H9 (cell line): Measurements from ENCODE around the gene ENPEP. TPM values are rescaled to one million over a fixed set of nuclear protein-coding genes. Genes with fewer than 3 reads are reported as not detected.
A peak's percentile ranks its signal among the peaks of the same experiment; 100 is the strongest.

ENCODE experiments used
- DNase-seq: peaks from one replicate; pipeline ENCODE4 v3.0.0-alpha.2; 2017
- H2AFZ ChIP-seq: one replicate; pipeline ENCODE4 v1.6.1; 2013; ENCODE audit warnings: mild to moderate bottlenecking, low read length, control low read depth, moderate library complexity
- H2AK5ac ChIP-seq: 2 replicates; pipeline ENCODE4 v1.6.1; 2013; ENCODE audit warnings: low read length, control low read depth, mixed read lengths; ENCODE audit not compliant: insufficient read length
- H2BK120ac ChIP-seq: one replicate; pipeline ENCODE4 v1.6.1; 2013; ENCODE audit warnings: low read depth, mild to moderate bottlenecking, low read length, control low read depth, inconsistent platforms; ENCODE audit not compliant: poor library complexity, severe bottlenecking
- H2BK12ac ChIP-seq: 2 replicates; pipeline ENCODE4 v1.6.1; 2013; ENCODE audit warnings: low read length, control low read depth, mixed read lengths, low read depth; ENCODE audit not compliant: insufficient read length
- H2BK15ac ChIP-seq: 2 replicates; pipeline ENCODE4 v1.6.1; 2013; ENCODE audit warnings: low read depth, low read length, control low read depth
- H2BK20ac ChIP-seq: one replicate; pipeline ENCODE4 v1.6.1; 2013; ENCODE audit warnings: low read depth, mild to moderate bottlenecking, low read length, control low read depth, inconsistent platforms; ENCODE audit not compliant: poor library complexity, severe bottlenecking
- H2BK5ac ChIP-seq: 2 replicates; pipeline ENCODE4 v1.6.1; 2013; ENCODE audit warnings: low read length, control low read depth, mixed read lengths; ENCODE audit not compliant: insufficient read length
- H3K14ac ChIP-seq: 2 replicates; pipeline ENCODE4 v1.6.1; 2013; ENCODE audit warnings: low read length, control low read depth; ENCODE audit not compliant: insufficient read depth
- H3K18ac ChIP-seq: 2 replicates; pipeline ENCODE4 v1.6.1; 2013; ENCODE audit warnings: low read depth, mild to moderate bottlenecking, mixed read lengths, low read length, control low read depth; ENCODE audit not compliant: insufficient read length
- H3K23ac ChIP-seq: 2 replicates; pipeline ENCODE4 v1.6.1; 2013; ENCODE audit warnings: low read length, control low read depth, mixed read lengths, low read depth; ENCODE audit not compliant: insufficient read length
- H3K23me2 ChIP-seq: 2 replicates; pipeline ENCODE4 v1.6.1; 2013; ENCODE audit warnings: low read depth, mild to moderate bottlenecking, mixed read lengths, low read length, control low read depth; ENCODE audit not compliant: insufficient read length, poor library complexity, severe bottlenecking
- H3K27ac ChIP-seq: 2 replicates; pipeline ENCODE4 v1.5.1; 2013; ENCODE audit warnings: low read length, control low read depth, mixed read lengths, low read depth; ENCODE audit not compliant: insufficient read length
- H3K27me3 ChIP-seq: 2 replicates; pipeline ENCODE4 v1.6.1; 2013; ENCODE audit warnings: low read length, control low read depth, inconsistent platforms; ENCODE audit not compliant: insufficient read depth
- H3K4ac ChIP-seq: 2 replicates; pipeline ENCODE4 v1.6.1; 2013; ENCODE audit warnings: low read depth, mild to moderate bottlenecking, control low read depth, inconsistent platforms, low read length, moderate library complexity
- H3K4me1 ChIP-seq: 2 replicates; pipeline ENCODE4 v1.6.1; 2013; ENCODE audit warnings: low read length, control low read depth, inconsistent platforms; ENCODE audit not compliant: insufficient read depth
- H3K4me2 ChIP-seq: 2 replicates; pipeline ENCODE4 v1.6.1; 2013; ENCODE audit warnings: low read length, control low read depth, mixed read lengths; ENCODE audit not compliant: insufficient read length, insufficient read depth
- H3K56ac ChIP-seq: 2 replicates; pipeline ENCODE4 v1.6.1; 2013; ENCODE audit warnings: low read depth, mild to moderate bottlenecking, mixed read lengths, low read length, control low read depth; ENCODE audit not compliant: insufficient read length
- H3K79me1 ChIP-seq: 2 replicates; pipeline ENCODE4 v1.6.1; 2013; ENCODE audit warnings: low read depth, mild to moderate bottlenecking, moderate library complexity, low read length, control low read depth, inconsistent platforms; ENCODE audit not compliant: insufficient read depth, poor library complexity, severe bottlenecking
- H3K79me2 ChIP-seq: 2 replicates; pipeline ENCODE4 v1.6.1; 2013; ENCODE audit warnings: low read length, control low read depth, inconsistent platforms; ENCODE audit not compliant: insufficient read depth
- H3K9ac ChIP-seq: 2 replicates; pipeline ENCODE4 v1.6.1; 2013; ENCODE audit warnings: low read length, control low read depth, mixed read lengths; ENCODE audit not compliant: insufficient read length; ENCODE audit errors: extremely low read depth
- H3K9me3 ChIP-seq: one replicate; pipeline ENCODE4 v1.6.1; 2013; ENCODE audit warnings: low read depth, low read length, inconsistent platforms; ENCODE audit not compliant: control insufficient read depth
- H3T11ph ChIP-seq: one replicate; pipeline ENCODE4 v1.6.1; 2013; ENCODE audit warnings: mild to moderate bottlenecking, low read length, control low read depth, inconsistent platforms
- H4K20me1 ChIP-seq: one replicate; pipeline ENCODE4 v1.6.1; 2013; ENCODE audit not compliant: control insufficient read depth, insufficient read length, insufficient read depth
- H4K5ac ChIP-seq: 2 replicates; pipeline ENCODE4 v1.6.1; 2013; ENCODE audit warnings: low read depth, mild to moderate bottlenecking, mixed read lengths, low read length, control low read depth; ENCODE audit not compliant: insufficient read length
- H4K8ac ChIP-seq: replicated peaks from 2 replicates; pipeline ENCODE4 v1.6.1; 2013; ENCODE audit warnings: low read length, control low read depth, mixed read lengths, low read depth; ENCODE audit not compliant: insufficient read length
- H4K91ac ChIP-seq: 2 replicates; pipeline ENCODE4 v1.6.1; 2013; ENCODE audit warnings: low read depth, mild to moderate bottlenecking, moderate library complexity, mixed read lengths, low read length, control low read depth; ENCODE audit not compliant: insufficient read length
- H3K27ac Mint-ChIP-seq, 3 experiments: 2 replicates in 2 of 3; 3 replicates in 1 of 3; pipeline ENCODE4 v1.8.0; 2020 to 2021; ENCODE audit warnings: mixed read lengths in 3 of 3, mild to moderate bottlenecking in 1 of 3, moderate library complexity in 1 of 3
- H3K27me3 Mint-ChIP-seq: 2 replicates; pipeline ENCODE4 v1.8.0; 2021; ENCODE audit warnings: low read depth, mild to moderate bottlenecking, moderate library complexity, mixed read lengths
- H3K36me3 Mint-ChIP-seq, 3 experiments: 2 replicates in 2 of 3; 3 replicates in 1 of 3; pipeline ENCODE4 v1.8.0; 2020 to 2021; ENCODE audit warnings: low read depth in 3 of 3, mixed read lengths in 3 of 3; ENCODE audit not compliant: insufficient read depth in 1 of 3
- H3K4me1 Mint-ChIP-seq, 2 experiments: 2 replicates each; pipeline ENCODE4 v1.8.0; 2020; ENCODE audit warnings: mixed read lengths in 2 of 2
- H3K4me3 Mint-ChIP-seq, 2 experiments: 2 replicates in 1 of 2; 3 replicates in 1 of 2; pipeline ENCODE4 v1.8.0; 2020 to 2021; ENCODE audit warnings: mild to moderate bottlenecking in 2 of 2, mixed read lengths in 2 of 2, moderate library complexity in 1 of 2
- H3K9me3 Mint-ChIP-seq, 2 experiments: 2 replicates in 1 of 2; 3 replicates in 1 of 2; pipeline ENCODE4 v1.8.0; 2020; ENCODE audit warnings: mild to moderate bottlenecking in 2 of 2, mixed read lengths in 2 of 2, moderate library complexity in 1 of 2
- CTCF ChIP-seq: fragments of 200-600 bp; sonication (generic); conservative IDR thresholded peaks from 3 replicates; pipeline ENCODE4 v1.8.0; 2021; ENCODE audit warnings: antibody characterized with exemption, mild to moderate bottlenecking
- WGBS: extraction: QIAGEN DNeasy Blood & Tissue Kit; methylation state at CpG from one replicate; pipeline ENCODE4 v1.1.7; 2013; ENCODE audit warnings: missing lambda C conversion rate, low lambda C conversion rate, mixed read lengths; ENCODE audit not compliant: insufficient read length; ENCODE audit errors: extremely low coverage; 5-methylcytosine and 5-hydroxymethylcytosine counted together
- total RNA-seq: library from RNA; stranded (reverse); gene quantifications from 2 replicates; pipeline ENCODE4 v1.2.1, GENCODE V29; 2021

The ENPEP gene
- total RNA-seq, 1 experiment from 2014 or later = 0.44 TPM

- Histone ChIP-seq H3K27me3 (no peaks in the 10 kb centered on the region), H3K23me2 (no peaks in the 10 kb centered on the region), H3K4ac (no peak overlapping the region), H3K14ac (no peak overlapping the region), H2BK120ac (no peak overlapping the region), H4K8ac (no peak overlapping the region), H3K79me2 (no peaks in the 10 kb centered on the region), H3K4me1 (no peaks in the 10 kb centered on the region), H2BK15ac (no peak overlapping the region), H3K23ac (no peak overlapping the region), H3K27ac (no peak overlapping the region), H2AFZ (no peak overlapping the region), H3K56ac (no peak overlapping the region), H3K18ac (no peak overlapping the region), H3K9me3 (no peaks in the 10 kb centered on the region), H3K79me1 (no peaks in the 10 kb centered on the region), H4K91ac (no peak overlapping the region), H3K4me2 (no peak overlapping the region), H4K20me1 (no peaks in the 10 kb centered on the region), H4K5ac (no peak overlapping the region), H2BK20ac (no peak overlapping the region), H3K9ac (no peak overlapping the region), H2AK5ac (no peak overlapping the region), H3T11ph (no peak overlapping the region), H2BK5ac (no peak overlapping the region), H2BK12ac (no peak overlapping the region)
- Mint-ChIP-seq H3K4me1 (peaks cover 21 to 25% of the 10 kb centered on the region in 2 experiments), H3K27ac (no peak overlapping the region), H3K9me3 (no peaks in the 10 kb centered on the region), H3K4me3 (no peak overlapping the region), H3K36me3 (no peaks in the 10 kb centered on the region; a peak in 1 of 7 replicates), H3K27me3 (peaks cover 22% of the 10 kb centered on the region)
- no CpG with 5 or more reads among the region's 8 CpGs for WGBS
- peak; percentile 55; the same call in 2 of the 3 replicates for TF ChIP-seq CTCF
- DNase-seq = no peak
Measured at GRCh38 chr4:110480031-110480549, 4.1 kb downstream of the ENPEP start.
